HepG2 (cell line): Measurements from ENCODE around the gene FOSB. TPM values are rescaled to one million over a fixed set of nuclear protein-coding genes. Genes with fewer than 3 reads are reported as not detected.

Experiments
- BORCS8-MEF2B ChIP-seq: sonication (generic); formaldehyde crosslinking; IDR thresholded peaks from 2 replicates; pipeline ENCODE4 v1.8.0; 2022; ENCODE audit warnings: mild to moderate bottlenecking, missing genetic modification reagents
- FLYWCH1 ChIP-seq: sonication (generic); formaldehyde crosslinking; IDR thresholded peaks from 2 replicates; pipeline ENCODE4 v1.8.1; 2023; ENCODE audit warnings: mild to moderate bottlenecking, missing genetic modification reagents
- FOXA1 ChIP-seq, 2 experiments: fragments of 450-650 bp in 1 of 2; sonication (generic) in 1 of 2; formaldehyde crosslinking in 1 of 2; IDR thresholded peaks; 2 replicates each; pipeline versions ENCODE4 v1.4.0 to v1.6.1; 2016 to 2020; ENCODE audit warnings: missing genetic modification reagents in 1 of 2
- FOXM1 ChIP-seq: sonication (generic); formaldehyde crosslinking; IDR thresholded peaks from 2 replicates; pipeline ENCODE4 v1.5.0; 2020; ENCODE audit warnings: missing genetic modification reagents
- HOXD1 ChIP-seq: sonication (generic); formaldehyde crosslinking; IDR thresholded peaks from 2 replicates; pipeline ENCODE4 v1.5.0; 2020; ENCODE audit warnings: missing genetic modification reagents
- KLF13 ChIP-seq: sonication (generic); formaldehyde crosslinking; IDR thresholded peaks from 2 replicates; pipeline ENCODE4 v1.4.0; 2020; ENCODE audit warnings: mild to moderate bottlenecking, missing genetic modification reagents
- MBD4 ChIP-seq: IDR thresholded peaks from 2 replicates; pipeline ENCODE4 v1.6.1; 2012; ENCODE audit warnings: low read length, inconsistent platforms, borderline replicate concordance
- NFRKB ChIP-seq: fragments of 450-650 bp; IDR thresholded peaks from 2 replicates; pipeline ENCODE4 v1.6.1; 2017
- PHF21A ChIP-seq: sonication (generic); formaldehyde crosslinking; IDR thresholded peaks from 2 replicates; pipeline ENCODE4 v1.5.0; 2020; ENCODE audit warnings: mild to moderate bottlenecking, missing genetic modification reagents
- PHF8 ChIP-seq: sonication (generic); formaldehyde crosslinking; IDR thresholded peaks from 2 replicates; pipeline ENCODE4 v1.5.0; 2020; ENCODE audit warnings: missing genetic modification reagents
- RFXANK ChIP-seq: IDR thresholded peaks from 2 replicates; pipeline ENCODE4 v1.6.1; 2016
- TBL1XR1 ChIP-seq: fragments of 150-350 bp; IDR thresholded peaks from 2 replicates; pipeline ENCODE4 v1.6.1; 2014; ENCODE audit warnings: borderline replicate concordance, low read length; ENCODE audit not compliant: partially characterized antibody
- U2AF2 ChIP-seq: fragments of 200-400 bp; formaldehyde crosslinking; IDR thresholded peaks from 2 replicates; pipeline ENCODE4 v1.6.1; 2017; ENCODE audit warnings: low read depth, mild to moderate bottlenecking, low read length
- ZNF136 ChIP-seq: sonication (generic); formaldehyde crosslinking; IDR thresholded peaks from 2 replicates; pipeline ENCODE4 v1.8.1; 2022; ENCODE audit warnings: low read depth, mild to moderate bottlenecking, moderate library complexity, missing genetic modification reagents
- ZNF160 ChIP-seq: sonication (generic); formaldehyde crosslinking; IDR thresholded peaks from 2 replicates; pipeline ENCODE4 v1.8.0; 2022; ENCODE audit warnings: mild to moderate bottlenecking, inconsistent platforms, missing genetic modification reagents
- ZNF20 ChIP-seq: sonication (generic); formaldehyde crosslinking; IDR thresholded peaks from 2 replicates; pipeline ENCODE4 v1.4.0; 2020; ENCODE audit warnings: mild to moderate bottlenecking, moderate library complexity, missing genetic modification reagents
- ZNF44 ChIP-seq: sonication (generic); formaldehyde crosslinking; IDR thresholded peaks from 2 replicates; pipeline ENCODE4 v1.5.1; 2020; ENCODE audit warnings: mild to moderate bottlenecking, missing genetic modification reagents
- ZNF687 ChIP-seq: sonication (generic); formaldehyde crosslinking; IDR thresholded peaks from 2 replicates; pipeline ENCODE4 v1.5.1; 2020; ENCODE audit warnings: mild to moderate bottlenecking, missing genetic modification reagents, moderate library complexity
- ZSCAN30 ChIP-seq: sonication (generic); formaldehyde crosslinking; IDR thresholded peaks from 2 replicates; pipeline ENCODE4 v1.5.0; 2020; ENCODE audit warnings: mild to moderate bottlenecking, missing genetic modification reagents
- polyA plus RNA-seq, 8 experiments: library from polyadenylated mRNA; depleted of rRNA in 3 of 8; stranded (reverse) in 7 of 8; unstranded in 1 of 8; fragments of >200 nt; fragmentation: Illumina TruSeq in 4 of 8; extraction: Trizol in 4 of 8; gene quantifications; 2 replicates each; pipeline versions ENCODE4 v1.2.1 to v1.2.3, GENCODE V29; 2011 to 2016; ENCODE audit warnings: low read depth in 4 of 8, missing spikeins in 1 of 8, mixed read lengths in 1 of 8; ENCODE audit not compliant: insufficient read depth in 1 of 8
- total RNA-seq, 5 experiments: library from RNA; depleted of rRNA; stranded (reverse); fragments of >200 nt; fragmentation: Illumina TruSeq; extraction: Trizol; gene quantifications; 2 replicates each; pipeline ENCODE4 v1.2.3, GENCODE V29; 2016; ENCODE audit warnings: low read depth in 1 of 5
- TF ChIP-seq, protein P1 (sequence below): sonication (generic); formaldehyde crosslinking; IDR thresholded peaks from 2 replicates; pipeline ENCODE4 v1.5.0; 2020; ENCODE audit warnings: missing genetic modification reagents
- TF ChIP-seq, protein P2 (sequence below): sonication (generic); formaldehyde crosslinking; IDR thresholded peaks from 2 replicates; pipeline ENCODE4 v1.4.0; 2020; ENCODE audit warnings: mild to moderate bottlenecking, missing genetic modification reagents, borderline replicate concordance

The FOSB gene
- total and polyA plus RNA-seq, 2 of the 13 experiments (the other 11 are each of a cell fraction or from before 2014, with no cell fraction given): 2.8 to 6.0 TPM

DNA sequence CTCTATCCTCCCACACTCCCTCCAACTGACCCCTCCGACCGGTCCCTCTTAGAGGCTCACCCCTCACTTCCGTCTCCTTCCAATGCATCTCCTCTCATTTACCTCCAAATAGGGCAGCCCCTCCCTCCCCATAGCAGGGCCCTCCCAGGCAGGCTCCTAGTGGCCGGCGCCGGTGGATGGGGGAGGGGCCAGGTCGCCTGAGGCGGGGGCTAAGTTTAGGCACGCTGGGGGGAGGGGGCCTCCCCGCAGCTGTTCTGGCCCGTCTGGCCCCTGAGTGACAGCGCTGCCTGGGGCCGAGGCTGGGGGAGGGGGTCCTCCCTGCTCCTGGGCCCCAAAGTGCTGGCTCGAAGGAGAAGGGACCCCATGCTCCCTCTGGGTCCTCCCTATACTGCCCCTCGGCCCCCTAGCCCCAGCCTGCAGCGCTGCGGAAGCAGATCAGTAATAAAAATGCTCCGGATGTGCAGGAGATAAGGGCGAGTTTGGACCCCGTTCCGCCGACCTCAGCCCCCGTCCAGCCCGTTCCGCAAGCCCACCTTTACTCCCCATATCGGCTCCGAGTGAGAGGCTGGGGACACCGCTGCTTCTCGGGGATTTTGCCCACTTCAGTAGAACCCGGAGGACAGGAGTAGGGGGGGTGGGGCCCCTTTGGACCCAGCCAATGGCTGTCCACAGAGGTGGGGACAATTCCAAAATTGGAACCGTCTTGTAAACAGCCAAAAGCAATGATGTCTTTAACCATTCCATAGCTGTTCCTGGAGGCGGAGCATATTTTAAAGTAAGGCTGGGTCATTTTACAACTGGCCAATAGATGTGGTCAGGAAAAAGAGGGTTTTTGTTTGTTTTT lies 25.1 kb downstream of the FOSB start (continued):
- TF ChIP-seq FOXM1 (CRISPR knock-in tag): no peak
- no peak for TF ChIP-seq FOXA1 (IDR thresholded peaks at IDR 0.05)
- peak; percentile 49; the same call in 1 of the 2 replicates for TF ChIP-seq FOXA1 (CRISPR knock-in tag; IDR thresholded peaks at IDR 0.05)
- TF ChIP-seq KLF13 (CRISPR knock-in tag): no peak
- TF ChIP-seq ZNF20 (CRISPR knock-in tag): no peak
- TF ChIP-seq BORCS8-MEF2B (CRISPR knock-in tag): no peak
- no peak for TF ChIP-seq ZSCAN30
- 0 out of 2 replicates have a peak, but pooled peaks have one; percentile 58 for TF ChIP-seq ZNF160 (CRISPR knock-in tag)
- no peak for TF ChIP-seq ZNF44
- TF ChIP-seq, protein P1, sequence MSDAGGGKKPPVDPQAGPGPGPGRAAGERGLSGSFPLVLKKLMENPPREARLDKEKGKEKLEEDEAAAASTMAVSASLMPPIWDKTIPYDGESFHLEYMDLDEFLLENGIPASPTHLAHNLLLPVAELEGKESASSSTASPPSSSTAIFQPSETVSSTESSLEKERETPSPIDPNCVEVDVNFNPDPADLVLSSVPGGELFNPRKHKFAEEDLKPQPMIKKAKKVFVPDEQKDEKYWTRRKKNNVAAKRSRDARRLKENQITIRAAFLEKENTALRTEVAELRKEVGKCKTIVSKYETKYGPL (CRISPR knock-in tag): no peak
- no peak for TF ChIP-seq U2AF2
- TF ChIP-seq PHF8: no peak; the same call in 1 of the 2 replicates
- no peak for TF ChIP-seq TBL1XR1
- TF ChIP-seq HOXD1 (CRISPR knock-in tag): no peak
- TF ChIP-seq, protein P2, sequence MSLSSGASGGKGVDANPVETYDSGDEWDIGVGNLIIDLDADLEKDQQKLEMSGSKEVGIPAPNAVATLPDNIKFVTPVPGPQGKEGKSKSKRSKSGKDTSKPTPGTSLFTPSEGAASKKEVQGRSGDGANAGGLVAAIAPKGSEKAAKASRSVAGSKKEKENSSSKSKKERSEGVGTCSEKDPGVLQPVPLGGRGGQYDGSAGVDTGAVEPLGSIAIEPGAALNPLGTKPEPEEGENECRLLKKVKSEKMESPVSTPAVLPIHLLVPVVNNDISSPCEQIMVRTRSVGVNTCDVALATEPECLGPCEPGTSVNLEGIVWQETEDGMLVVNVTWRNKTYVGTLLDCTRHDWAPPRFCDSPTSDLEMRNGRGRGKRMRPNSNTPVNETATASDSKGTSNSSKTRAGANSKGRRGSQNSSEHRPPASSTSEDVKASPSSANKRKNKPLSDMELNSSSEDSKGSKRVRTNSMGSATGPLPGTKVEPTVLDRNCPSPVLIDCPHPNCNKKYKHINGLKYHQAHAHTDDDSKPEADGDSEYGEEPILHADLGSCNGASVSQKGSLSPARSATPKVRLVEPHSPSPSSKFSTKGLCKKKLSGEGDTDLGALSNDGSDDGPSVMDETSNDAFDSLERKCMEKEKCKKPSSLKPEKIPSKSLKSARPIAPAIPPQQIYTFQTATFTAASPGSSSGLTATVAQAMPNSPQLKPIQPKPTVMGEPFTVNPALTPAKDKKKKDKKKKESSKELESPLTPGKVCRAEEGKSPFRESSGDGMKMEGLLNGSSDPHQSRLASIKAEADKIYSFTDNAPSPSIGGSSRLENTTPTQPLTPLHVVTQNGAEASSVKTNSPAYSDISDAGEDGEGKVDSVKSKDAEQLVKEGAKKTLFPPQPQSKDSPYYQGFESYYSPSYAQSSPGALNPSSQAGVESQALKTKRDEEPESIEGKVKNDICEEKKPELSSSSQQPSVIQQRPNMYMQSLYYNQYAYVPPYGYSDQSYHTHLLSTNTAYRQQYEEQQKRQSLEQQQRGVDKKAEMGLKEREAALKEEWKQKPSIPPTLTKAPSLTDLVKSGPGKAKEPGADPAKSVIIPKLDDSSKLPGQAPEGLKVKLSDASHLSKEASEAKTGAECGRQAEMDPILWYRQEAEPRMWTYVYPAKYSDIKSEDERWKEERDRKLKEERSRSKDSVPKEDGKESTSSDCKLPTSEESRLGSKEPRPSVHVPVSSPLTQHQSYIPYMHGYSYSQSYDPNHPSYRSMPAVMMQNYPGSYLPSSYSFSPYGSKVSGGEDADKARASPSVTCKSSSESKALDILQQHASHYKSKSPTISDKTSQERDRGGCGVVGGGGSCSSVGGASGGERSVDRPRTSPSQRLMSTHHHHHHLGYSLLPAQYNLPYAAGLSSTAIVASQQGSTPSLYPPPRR (CRISPR knock-in tag): peak; percentile 41; the same call in 1 of the 2 replicates
- no peak for TF ChIP-seq ZNF136 (CRISPR knock-in tag)
- TF ChIP-seq NFRKB: no peak
- no peak for TF ChIP-seq RFXANK
- no peak for TF ChIP-seq FLYWCH1 (CRISPR knock-in tag)
- TF ChIP-seq PHF21A (CRISPR knock-in tag): peak; percentile 59; the same call in 1 of the 2 replicates
- TF ChIP-seq ZNF687: peak; percentile 56
- no peak for TF ChIP-seq MBD4
